CD4-positive, alpha-beta T cell treated with Interleukin-12 subunit alpha and Interleukin-12 subunit beta, for 1 hour (primary cell): ENCODE measurements around the gene ROPN1.

Experiments used
- DNase-seq: peaks from one replicate; pipeline ENCODE4 v3.0.0-alpha.2; 2020

Gene ROPN1

GRCh38 chr3:123941542-123941941, 50.4 kb downstream of the ROPN1 start:
- DNase-seq = no peak

- DNase-seq = no peak
Measured at GRCh38 chr3:123941121-123941520, 50.8 kb downstream of the ROPN1 start.

- DNase-seq = no peak
Measured at GRCh38 chr3:123939706-123940105, 52.2 kb downstream of the ROPN1 start.

GRCh38 chr3:123936400-123936799, 55.5 kb downstream of the ROPN1 start:
- no peak for DNase-seq

- no peak for DNase-seq
Measured at GRCh38 chr3:123935830-123936229, 56.1 kb downstream of the ROPN1 start.

- DNase-seq = no peak
Measured at GRCh38 chr3:123934250-123934649, 57.7 kb downstream of the ROPN1 start.

- no peak for DNase-seq
Measured at GRCh38 chr3:123930445-123930844, 61.5 kb downstream of the ROPN1 start.

GRCh38 chr3:123929325-123929724, 62.6 kb downstream of the ROPN1 start:
- no peak for DNase-seq

- no peak for DNase-seq
Measured at GRCh38 chr3:123926396-123926795, 65.5 kb downstream of the ROPN1 start.

- DNase-seq = no peak
Measured at GRCh38 chr3:123920868-123921267, 71.1 kb downstream of the ROPN1 start.

- no peak for DNase-seq
Measured at GRCh38 chr3:123920383-123920782, 71.5 kb downstream of the ROPN1 start.

GRCh38 chr3:123919353-123919752, 72.6 kb downstream of the ROPN1 start:
- DNase-seq = no peak
